ENCODE measurements around the gene ATRNL1.

GRCh38 chr10:115827231-115828009 lies 734.3 kb downstream of the ATRNL1 start:
- TF ChIP-seq CTCF (IDR thresholded peaks at IDR 0.05) (no peak), FOXJ3 (CRISPR knock-in tag; IDR thresholded peaks at IDR 0.05; ENCODE audit: borderline replicate concordance) (no peak)
